Stimulated activated CD4-positive, alpha-beta T cell treated with anti-CD3 and anti-CD28 coated beads, Interleukin-1b, Interleukin-23, amount 100 ng/mL, for 48 hours (primary cell): ENCODE results near the gene RDH12.
A peak's percentile ranks its signal among the peaks of the same experiment; 100 is the strongest.
"Not testable (repeated sequence)": the region's sequence is repeated elsewhere in the genome, so short reads cannot be mapped to it uniquely, and the experiment has no call there.

Experiments
- DNase-seq: peaks from one replicate; pipeline ENCODE4 v3.0.0-alpha.2; 2020

RDH12 gene

DNA sequence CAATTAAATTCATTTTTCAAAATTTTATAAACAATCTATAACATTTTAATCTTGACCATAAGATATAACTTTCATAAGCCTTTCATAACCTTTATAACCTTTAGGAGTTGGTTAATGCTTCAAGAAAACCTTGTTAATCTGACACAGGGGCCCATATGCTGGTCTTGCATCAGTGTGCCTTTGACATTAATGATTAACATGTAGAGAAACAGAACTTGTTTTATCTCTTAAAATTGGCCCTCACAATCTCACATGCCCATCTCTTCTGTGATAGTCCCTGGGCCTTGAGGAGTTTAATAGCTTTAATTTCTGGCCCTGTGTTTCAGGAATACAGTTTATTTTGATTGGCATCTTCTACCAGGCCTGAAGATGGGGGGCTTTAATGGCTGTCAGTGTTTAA lies 7.7 kb downstream of the RDH12 start:
- not testable (repeated sequence) for DNase-seq

DNA sequence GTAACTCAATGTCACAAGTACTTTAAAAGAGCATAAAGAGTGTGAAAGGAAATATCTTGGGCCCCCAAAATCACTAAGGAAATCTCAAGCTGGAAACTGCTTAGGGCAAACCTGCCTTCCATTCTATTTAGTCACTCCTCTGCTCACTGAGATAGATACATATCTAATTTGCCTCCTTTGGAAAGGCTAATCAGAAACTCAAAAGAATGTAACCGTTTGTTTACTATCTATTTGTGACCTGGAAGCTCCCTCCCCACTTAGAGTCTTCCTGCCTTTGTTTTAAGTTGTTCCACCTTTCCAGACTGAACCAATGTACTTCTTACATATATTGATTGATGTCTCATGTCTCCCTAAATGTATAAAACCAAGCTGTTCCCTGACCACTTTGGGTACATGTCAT lies 8.1 kb downstream of the RDH12 start:
- not testable (repeated sequence) for DNase-seq

DNA sequence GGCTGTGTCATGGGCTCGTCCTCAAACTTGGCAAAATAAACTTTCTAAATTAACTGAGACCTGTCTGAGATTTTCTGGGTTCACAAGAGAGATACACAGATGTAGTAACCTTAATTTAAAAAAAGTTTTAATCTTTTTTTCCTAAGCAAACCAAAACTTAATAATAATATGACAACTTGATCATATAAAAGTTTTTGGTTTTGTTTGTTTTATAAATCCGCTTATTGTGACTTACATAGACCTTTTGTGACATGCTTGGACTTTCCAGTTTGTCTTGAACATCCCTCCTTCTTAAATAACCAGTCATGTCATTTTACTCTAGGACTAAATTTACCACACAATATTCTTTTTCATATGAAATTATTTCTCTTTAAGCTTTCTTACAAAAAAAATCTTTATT lies 8.5 kb downstream of the RDH12 start:
- DNase-seq: no peak

DNA sequence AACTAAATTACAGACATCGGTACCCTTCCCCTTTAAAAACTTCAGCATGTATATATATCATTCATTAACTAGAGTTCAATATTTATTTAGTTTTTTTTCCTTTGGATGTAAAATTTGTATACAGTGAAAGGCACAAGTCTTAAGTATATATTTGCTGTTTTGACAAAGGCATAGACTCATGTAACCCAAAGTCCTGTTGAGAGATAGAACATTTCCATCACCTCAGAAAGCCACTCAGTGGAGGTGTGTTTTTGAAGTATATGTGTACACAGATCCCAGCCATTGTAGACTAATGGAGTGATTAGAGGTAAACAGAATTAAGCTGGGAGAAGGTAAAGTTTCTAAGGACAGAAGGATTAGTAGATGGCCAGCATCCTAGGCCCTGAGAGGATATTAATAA lies 15.4 kb downstream of the RDH12 start:
- no peak for DNase-seq

DNA sequence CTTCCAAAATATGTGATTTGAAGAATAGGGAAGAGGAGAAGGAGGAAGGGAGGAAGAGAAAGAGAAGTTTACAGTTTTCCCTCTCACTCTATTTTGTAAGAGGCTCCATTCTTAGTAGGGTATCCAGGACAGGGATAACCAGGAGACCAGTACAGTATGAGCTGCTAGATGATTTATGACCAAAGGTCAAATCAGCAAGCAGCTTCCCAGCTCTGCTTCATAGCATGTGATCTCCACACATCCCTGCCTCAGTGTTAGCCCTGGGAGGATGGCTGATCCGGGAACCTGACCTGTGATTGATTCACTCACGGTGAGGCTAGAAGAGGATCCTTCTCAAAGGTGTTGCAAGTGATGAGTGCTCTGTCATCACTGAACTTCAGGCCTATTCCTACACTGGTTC lies 16.6 kb downstream of the RDH12 start:
- DNase-seq: no peak

DNA sequence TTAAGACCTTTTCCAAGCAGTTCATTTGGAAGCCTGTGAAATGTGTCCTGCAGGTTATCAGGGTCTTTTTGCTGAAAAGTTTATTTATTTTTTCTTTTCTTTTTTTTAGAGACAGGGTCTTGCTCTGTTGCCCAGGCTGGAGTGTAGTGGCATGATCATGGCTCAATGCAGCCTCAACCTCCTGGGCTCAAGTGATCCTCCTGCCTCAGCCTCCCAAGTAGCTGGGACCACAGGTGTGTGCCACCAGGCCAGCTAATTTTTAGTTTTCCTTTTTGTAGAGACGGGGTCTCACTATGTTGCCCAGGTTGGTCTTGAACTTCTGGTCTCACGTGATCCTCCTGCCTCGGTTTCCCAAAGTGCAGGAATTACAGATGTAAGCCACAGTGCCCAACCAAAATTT lies 17.7 kb downstream of the RDH12 start:
- not testable (repeated sequence) for DNase-seq

DNA sequence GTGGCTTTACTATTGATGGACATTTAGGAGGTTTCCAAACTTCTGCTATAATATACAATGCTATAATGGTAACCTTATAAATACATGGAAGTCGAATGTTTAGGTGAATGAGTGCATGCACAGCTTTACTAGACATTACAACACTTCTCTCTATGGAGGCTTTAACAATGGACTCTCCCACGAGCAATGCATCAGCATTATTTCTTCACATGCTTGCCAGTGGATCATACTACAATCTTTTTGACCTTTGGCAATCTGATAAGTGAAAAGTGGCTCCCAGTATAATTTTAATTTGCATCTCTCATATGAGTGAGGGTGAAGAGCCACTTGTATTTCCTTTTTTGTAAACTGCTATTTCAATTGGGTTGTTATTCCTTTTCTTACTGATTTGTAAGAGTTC lies 18.2 kb downstream of the RDH12 start:
- DNase-seq: no peak

DNA sequence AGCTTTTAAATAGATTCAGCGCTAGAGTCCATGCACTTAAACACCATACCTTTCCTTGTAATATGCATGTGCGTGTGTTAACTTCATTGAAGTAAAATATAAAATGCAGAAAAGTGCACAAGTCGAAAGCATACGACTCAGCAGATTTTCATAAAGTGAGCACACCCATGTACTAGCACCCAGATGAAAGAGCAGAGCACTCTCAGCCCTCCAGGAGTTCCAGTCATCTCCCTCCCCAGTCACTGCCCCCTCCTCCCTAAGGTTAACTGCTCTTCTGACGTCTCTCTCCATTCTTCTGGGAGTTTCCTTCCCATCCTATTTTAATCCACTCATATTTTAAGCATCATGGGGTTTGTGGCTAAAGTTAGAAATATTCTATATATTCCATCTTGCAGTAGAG lies 20.2 kb downstream of the RDH12 start:
- no peak for DNase-seq

DNA sequence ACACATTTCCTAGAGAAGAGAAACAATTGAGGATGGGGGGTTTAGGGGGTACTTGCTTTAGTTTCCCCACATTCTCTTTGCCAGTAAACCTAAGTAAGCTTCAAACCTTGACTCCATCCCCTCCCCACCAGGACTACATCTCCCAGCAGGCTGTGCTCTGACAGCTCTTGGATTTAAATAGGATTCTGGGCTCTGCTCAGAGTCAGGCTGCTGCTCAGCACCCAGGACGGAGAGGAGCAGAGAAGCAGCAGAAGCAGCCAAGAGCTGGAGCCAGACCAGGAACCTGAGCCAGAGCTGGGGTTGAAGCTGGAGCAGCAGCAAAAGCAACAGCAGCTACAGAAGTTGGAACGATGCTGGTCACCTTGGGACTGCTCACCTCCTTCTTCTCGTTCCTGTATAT lies 20.6 kb downstream of the RDH12 start:
- no peak for DNase-seq

DNA sequence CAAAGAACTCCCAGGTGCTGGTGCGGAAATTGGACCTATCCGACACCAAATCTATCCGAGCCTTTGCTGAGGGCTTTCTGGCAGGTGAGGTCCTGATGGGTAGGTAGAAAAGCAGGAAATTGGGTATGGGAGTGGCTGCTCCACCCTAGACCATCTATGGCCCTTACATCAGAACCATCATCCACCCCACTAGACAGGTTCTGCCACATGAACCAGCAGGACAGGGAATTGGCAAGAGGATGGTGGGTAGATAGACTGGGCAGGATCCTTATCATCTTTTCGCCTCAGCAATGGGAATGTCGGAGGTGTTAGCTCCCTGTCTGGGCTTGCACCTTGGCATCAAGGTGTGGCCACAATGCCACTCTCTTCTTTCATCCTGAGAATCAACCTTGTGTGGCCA lies 23.5 kb downstream of the RDH12 start:
- no peak for DNase-seq

DNA sequence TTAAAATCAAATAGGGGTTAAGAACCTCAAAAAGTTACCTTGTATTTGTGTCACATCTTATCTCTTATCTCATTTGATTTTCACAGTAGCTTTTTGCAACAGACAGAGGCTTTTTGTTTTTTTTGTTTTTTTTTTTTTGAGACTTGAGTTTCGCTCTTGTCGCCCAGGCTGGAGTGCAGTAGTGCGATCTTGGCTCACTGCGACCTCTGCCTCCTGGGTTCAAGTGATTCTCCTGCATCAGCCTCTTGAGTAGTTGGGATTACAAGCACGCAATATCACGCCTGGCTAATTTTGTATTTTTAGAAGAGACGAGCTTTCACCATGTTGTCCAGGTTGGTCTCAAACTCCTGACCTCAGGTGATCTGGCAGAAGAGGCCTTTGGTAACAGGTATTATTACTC lies 25.7 kb downstream of the RDH12 start:
- no peak for DNase-seq

DNA sequence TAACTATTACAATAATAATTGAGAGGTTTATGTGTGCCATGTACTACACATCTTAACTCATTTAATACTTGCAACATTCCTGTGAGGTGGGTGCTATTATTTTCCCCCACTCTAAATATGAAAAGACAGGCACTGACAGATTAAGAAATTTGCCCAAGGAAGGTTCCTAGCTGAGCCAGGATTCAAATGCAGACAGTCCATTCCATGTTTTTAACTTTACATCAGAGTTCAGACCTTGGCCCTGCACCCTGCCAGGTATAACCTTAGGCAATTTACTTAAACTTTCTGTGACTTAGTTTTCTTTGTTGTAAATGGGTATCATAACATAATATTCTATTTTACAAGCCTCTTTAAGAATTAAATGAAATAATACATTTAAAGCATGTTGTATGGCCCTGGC lies 26.6 kb downstream of the RDH12 start:
- DNase-seq: no peak

DNA sequence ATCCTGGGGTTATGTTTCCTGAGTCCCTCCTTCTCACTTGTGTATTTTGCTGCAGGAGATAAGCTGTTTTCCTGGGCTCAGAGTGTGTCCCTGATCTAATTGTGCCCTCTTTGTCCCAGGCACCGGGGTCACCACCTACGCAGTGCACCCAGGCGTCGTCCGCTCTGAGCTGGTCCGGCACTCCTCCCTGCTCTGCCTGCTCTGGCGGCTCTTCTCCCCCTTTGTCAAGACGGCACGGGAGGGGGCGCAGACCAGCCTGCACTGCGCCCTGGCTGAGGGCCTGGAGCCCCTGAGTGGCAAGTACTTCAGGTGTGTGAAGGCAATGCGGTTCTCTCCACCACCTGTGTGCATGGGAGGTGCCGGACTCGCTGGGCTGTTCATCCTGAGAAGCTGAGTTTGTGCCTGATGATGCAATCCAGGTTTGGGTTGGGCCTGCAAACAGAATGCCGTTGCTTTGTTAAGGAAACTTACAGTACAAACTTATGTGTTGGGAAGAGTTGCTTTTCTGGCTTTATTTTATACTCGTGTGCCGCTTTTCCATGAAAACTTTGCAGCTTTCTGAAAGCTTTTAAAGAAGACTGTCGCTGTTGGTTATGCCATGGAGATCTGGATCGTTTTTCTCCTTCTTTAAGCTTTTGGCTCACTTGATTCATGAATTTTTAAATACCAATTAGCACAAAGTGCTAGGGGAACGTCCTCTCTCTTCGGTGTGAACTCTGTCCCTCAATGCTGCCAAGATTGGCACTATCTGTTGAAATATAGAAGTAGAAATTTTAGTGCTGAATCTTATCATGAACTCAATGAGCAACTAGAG lies 27.6 kb downstream of the RDH12 start:
- no peak for DNase-seq

DNA sequence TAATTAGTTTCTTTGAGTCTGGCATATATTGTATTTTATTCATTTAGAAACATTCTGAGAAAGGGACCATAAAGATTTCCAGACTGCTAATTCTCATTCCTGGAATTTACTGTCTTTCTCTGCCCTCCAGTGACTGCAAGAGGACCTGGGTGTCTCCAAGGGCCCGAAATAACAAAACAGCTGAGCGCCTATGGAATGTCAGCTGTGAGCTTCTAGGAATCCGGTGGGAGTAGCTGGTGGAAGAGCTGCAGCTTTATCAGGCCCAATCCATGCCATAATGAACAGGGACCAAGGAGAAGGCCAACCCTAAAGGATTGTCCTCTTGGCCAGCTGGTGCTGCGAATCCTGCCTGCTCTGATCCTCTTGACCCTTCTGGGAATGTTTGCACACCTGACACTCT lies 31.9 kb downstream of the RDH12 start:
- DNase-seq: no peak

DNA sequence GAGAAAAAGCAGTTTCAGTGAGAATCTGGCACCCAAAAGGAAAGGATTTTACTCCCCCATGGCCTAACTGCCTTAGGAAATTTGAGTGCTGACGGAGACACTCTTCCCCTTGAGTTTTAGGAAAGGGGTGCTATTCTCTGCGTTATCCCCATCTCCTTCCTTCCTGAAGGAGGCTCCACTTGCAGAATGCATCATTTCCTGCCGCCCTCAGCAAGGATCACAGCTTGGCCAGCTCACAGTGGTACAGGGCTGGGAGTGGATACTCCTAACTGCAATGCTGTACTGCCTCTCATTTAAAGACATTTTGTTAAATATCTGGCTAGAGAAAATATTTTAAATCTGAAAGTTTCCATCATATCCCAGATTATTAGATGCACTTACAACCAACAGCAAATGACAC lies 33.0 kb downstream of the RDH12 start:
- no peak for DNase-seq

DNA sequence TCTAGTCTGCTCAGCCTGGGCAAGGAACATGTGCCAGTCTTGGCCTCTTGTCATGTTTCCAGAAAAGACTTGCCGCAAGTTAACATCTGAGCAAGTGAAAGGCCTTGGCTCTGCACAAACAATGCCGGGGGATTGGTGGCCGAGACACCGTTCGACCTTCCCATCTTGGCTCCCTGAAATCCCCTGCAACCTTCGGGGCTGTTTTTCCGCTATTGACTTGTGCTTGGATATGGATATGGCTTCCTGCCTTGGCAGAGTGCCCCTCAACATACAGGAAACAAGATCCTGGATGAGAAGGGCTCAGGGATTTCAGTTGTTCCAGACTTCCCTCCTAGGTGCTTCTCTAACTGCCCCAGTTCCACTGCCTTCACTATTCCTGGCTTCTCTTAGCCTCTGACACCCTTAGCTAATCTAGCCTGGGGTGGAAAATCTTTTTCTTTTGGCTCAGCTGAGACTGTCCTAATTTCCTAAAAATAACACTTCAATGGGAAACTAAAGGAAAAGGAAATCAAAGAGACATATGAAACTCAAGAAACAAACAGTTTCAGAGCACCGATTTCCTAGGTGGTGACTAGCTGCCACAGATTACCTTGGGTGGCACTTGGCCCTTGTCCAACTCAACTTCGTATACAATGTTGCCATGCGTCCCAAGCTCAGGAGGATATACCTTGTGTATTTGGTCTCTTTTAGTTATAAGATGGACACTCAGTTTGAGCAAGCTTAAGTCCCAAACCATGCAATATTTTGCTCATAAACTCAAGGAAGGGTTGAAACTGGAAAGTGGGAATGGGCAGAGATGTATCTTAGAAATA lies 33.9 kb downstream of the RDH12 start:
- DNase-seq: no peak

DNA sequence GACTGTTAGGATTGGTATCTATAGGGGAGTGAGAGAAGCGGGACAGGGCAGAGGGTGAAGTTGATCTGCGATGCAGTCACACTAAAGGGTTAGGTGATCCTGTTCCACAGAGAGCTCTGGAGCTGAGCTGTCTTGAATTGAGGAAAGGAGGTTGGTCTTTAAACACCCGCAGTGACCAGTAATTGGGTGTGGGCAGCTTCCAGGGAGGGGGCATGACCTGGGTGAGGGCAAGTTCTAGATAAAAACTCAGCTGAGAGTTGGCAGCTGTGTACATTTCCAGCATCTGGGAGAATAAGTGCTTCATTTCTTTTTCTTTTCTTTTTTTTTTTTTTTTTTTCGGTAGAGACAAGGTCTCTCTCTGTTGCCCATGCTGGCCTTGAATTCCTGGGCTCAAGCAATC lies 35.1 kb downstream of the RDH12 start:
- no peak for DNase-seq

DNA sequence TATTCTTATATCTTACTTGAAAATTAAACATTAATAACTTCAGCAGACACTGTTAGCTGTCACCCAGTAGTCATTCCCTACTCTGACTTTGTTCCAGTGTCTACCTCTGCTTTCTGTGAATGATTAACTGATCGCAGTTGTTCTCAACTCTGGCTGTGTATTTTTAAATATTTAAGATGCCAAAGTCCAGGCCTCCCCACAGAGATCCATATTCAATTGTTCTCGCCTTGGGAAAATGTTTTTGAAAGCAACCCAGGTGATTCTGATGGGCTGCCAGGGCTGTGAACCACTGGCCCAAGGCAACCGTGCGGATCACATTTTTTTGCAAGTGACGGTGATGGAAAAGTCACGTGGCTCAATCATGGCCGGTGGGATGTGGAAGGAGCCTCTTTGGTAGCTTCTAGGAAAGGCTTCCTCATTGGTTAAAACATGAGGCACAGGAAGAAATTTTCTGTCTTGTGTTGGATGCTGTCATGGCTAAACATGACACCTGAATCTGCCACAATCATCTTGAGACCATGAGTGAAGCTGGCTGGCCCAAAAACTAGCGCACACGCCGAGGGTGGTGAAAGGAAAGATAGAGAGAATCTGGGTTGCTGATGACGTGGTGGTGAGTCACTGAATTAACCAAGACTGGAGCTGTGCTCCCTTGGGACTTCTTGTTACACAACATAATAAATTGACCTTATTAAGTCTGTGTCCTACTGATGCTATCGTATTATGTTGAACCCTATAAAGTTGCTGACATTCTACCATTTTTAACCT lies 37.2 kb downstream of the RDH12 start:
- peak; percentile 4 for DNase-seq

DNA sequence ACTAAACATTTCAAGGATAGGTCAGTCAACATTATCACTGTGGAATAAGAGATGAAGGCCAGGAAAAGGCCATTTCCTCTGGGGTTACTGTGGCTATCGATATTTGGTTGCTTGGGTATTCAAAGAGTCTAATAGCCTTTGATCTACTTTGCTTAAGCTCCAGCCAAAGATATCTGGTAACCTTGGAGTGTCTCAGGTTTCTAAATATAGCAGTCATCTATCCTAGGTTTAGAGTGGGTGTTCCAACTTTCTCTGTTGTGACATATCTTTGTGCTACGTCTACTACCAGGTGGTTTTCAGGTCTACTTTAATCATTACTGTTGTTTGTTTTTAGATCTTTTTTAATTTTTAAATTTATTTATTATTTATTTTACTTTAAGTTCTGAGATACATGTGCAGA lies 42.4 kb downstream of the RDH12 start:
- no peak for DNase-seq

DNA sequence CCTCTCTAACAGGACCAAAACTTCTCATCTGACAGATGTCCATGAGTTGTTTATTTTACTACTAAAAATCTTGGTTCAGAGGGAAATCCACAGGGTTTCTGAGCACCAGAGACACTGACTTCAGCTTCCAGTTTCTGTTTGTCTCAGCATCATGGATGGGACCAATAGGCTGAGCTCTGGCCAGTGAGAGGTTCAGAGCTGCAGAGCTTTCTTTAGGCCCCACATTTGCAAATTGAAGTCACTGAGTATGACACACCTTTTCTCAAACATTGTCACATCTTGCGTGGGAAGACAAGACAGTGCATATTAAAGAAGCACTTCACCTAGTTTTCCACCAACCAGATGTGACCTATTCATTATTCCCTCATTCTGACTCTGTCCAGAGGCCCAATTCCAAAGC lies 45.2 kb downstream of the RDH12 start:
- peak; percentile 47 for DNase-seq

DNA sequence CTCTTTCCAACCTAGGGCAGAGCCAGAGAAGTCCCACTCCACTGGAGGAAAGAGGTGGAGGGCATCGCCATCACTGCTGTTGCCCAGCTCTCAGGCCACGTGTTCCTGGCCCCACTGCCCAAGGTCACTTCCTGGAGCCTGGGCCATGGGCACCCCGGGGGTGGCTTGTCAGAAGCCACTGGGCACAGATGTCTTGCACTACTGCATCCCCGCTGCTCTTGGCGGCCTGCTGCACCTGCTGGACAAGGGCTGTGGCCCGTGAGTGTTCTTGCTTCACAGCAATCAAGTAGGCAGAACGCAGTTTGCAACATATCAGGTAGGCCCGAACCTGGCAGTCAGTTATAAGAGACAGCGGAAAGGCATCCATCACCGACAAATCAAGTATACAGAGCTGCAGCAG lies 46.6 kb downstream of the RDH12 start:
- no peak for DNase-seq

DNA sequence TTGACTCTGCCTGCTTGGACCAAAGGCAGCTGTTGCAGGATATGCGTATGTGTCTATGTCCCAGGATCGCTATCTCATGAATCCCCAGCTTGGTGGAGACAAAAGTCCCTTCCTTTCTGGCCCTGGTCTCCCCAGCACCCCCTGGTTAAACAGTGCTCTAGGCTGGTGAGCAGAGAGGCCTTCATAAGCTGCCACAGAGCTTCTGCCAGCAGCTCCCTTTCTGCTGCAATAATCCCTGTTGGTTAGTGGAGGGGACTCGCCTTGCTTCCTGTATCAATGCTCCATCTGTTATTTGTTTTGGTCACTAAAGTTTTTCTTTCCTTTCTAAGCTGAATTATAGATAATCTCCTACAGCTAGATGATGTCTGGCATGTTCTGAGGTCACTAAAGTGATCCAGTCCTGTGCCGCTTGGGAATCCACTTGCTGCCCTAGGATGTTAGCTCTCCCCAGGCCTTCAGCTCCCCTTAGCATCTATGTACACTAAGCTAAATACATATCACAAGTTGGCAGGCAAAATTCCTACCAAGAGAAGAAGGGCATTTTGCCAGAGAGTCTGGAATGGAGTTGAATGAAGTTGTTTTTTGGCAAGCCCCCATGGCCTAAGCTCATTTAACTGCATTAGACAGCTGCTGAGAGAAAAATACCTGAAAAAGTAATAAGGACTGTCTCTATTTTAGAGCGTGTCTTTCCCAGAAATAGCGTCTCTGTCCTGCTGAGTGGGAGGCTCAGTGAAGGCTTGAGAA lies 47.8 kb downstream of the RDH12 start:
- no peak for DNase-seq

DNA sequence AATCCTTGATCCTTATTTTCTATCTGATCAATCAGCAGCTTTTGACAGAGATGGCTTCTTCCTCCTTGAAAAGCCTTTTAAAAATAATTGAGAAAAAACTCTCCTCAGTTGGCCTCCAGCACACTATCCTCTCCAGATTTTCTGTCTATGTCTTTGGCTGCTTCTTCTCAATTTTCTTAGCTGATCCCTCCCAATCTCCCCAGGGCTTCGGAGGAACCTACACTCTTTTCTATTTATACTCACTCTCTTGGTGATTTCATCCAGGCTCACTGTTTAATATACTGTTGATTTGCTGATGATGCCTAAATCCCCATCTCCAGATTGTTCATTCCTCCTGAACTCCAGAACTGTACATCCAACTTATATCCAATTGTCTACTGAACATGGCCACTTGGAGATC lies 54.8 kb downstream of the RDH12 start:
- no peak for DNase-seq
